OCI-LY1 (cell line): Measurements from ENCODE around the gene IQUB.

ENCODE experiments used
- CTCF ChIP-seq: fragments of 200-600 bp; sonication (generic), shearing (Covaris generic); IDR thresholded peaks from 2 replicates; pipeline ENCODE4 v1.5.1; 2017; ENCODE audit warnings: mild to moderate bottlenecking, antibody characterized with exemption, low read length, moderate library complexity, mixed read lengths
- EZH2 ChIP-seq: fragments of 200-600 bp; sonication (generic), shearing (Covaris generic); IDR thresholded peaks from 2 replicates; pipeline ENCODE4 v1.8.0; 2017; ENCODE audit warnings: borderline replicate concordance, mixed run types, mild to moderate bottlenecking, antibody characterized with exemption, low read length, moderate library complexity, mixed read lengths

GRCh38 chr7:123555484-123555883 lies 21.1 kb upstream of the IQUB start:
- no peak for TF ChIP-seq CTCF
- TF ChIP-seq EZH2, result no peak
